ENCODE measurements around the gene CEP95.

- TF ChIP-seq CTCF (IDR thresholded peaks at IDR 0.05) (no peak), POLR2A (IDR thresholded peaks at IDR 0.05) (no peak)
Measured at GRCh38 chr17:64500862-64501765, 5.7 kb upstream of the CEP95 start.
